GM20431 (cell line): ENCODE measurements around the gene TBC1D5.

Experiments
- in situ Hi-C: fragments of 300-500 bp; cut with MseI, MboI; formaldehyde crosslinking; loops from one replicate; pipeline ENCODE4 v1.15.0; 2020; ENCODE audit warnings: low sequenced_read_pairs; ENCODE audit not compliant: unreplicated experiment

Gene TBC1D5

GRCh38 chr3:17336291-17336690, 406.1 kb downstream of the TBC1D5 start:
- in situ Hi-C loops = no loop called here

GRCh38 chr3:17333893-17334292, 408.5 kb downstream of the TBC1D5 start:
- in situ Hi-C loops = no loop called here

GRCh38 chr3:17333446-17333845, 409.0 kb downstream of the TBC1D5 start:
- in situ Hi-C loops = no loop called here

- in situ Hi-C loops = no loop called here
These were observed 411.8 kb downstream of the TBC1D5 start for GRCh38 chr3:17330660-17331059.

- in situ Hi-C loops = no loop called here
These were observed 412.5 kb downstream of the TBC1D5 start for GRCh38 chr3:17329927-17330326.

- in situ Hi-C loops = no loop called here
These were observed 420.2 kb downstream of the TBC1D5 start for GRCh38 chr3:17322106-17322793.

- in situ Hi-C loops = no loop called here
These were observed 422.2 kb downstream of the TBC1D5 start for GRCh38 chr3:17320266-17320665.

GRCh38 chr3:17315897-17316296, 426.5 kb downstream of the TBC1D5 start:
- in situ Hi-C loops = no loop called here

- in situ Hi-C loops = no loop called here
These were observed 428.3 kb downstream of the TBC1D5 start for GRCh38 chr3:17314171-17314570.

GRCh38 chr3:17313746-17314145, 428.7 kb downstream of the TBC1D5 start:
- in situ Hi-C loops = no loop called here

- in situ Hi-C loops = no loop called here
These were observed 431.4 kb downstream of the TBC1D5 start for GRCh38 chr3:17310983-17311382.

GRCh38 chr3:17307887-17308286, 434.5 kb downstream of the TBC1D5 start:
- in situ Hi-C loops = no loop called here

- in situ Hi-C loops = no loop called here
These were observed 434.9 kb downstream of the TBC1D5 start for GRCh38 chr3:17307482-17307881.

- in situ Hi-C loops = no loop called here
These were observed 437.5 kb downstream of the TBC1D5 start for GRCh38 chr3:17304969-17305368.

- in situ Hi-C loops = no loop called here
These were observed 439.7 kb downstream of the TBC1D5 start for GRCh38 chr3:17302774-17303173.

- in situ Hi-C loops = no loop called here
These were observed 440.3 kb downstream of the TBC1D5 start for GRCh38 chr3:17302170-17302569.

- in situ Hi-C loops = no loop called here
These were observed 441.2 kb downstream of the TBC1D5 start for GRCh38 chr3:17301271-17301670.

GRCh38 chr3:17300441-17300840, 442.0 kb downstream of the TBC1D5 start:
- in situ Hi-C loops = no loop called here

GRCh38 chr3:17298038-17298437, 444.4 kb downstream of the TBC1D5 start:
- in situ Hi-C loops = no loop called here

GRCh38 chr3:17292556-17292955, 449.9 kb downstream of the TBC1D5 start:
- in situ Hi-C loops = no loop called here

- in situ Hi-C loops = no loop called here
These were observed 451.5 kb downstream of the TBC1D5 start for GRCh38 chr3:17290894-17291293.

- in situ Hi-C loops = no loop called here
These were observed 453.5 kb downstream of the TBC1D5 start for GRCh38 chr3:17288839-17289399.
